CD4-positive, alpha-beta T cell treated with Interleukin-15 for 1 hour (primary cell): ENCODE measurements around the gene KCNH1.

Experiments
- DNase-seq: peaks from one replicate; pipeline ENCODE4 v3.0.0-alpha.2; 2020

KCNH1 gene

DNA sequence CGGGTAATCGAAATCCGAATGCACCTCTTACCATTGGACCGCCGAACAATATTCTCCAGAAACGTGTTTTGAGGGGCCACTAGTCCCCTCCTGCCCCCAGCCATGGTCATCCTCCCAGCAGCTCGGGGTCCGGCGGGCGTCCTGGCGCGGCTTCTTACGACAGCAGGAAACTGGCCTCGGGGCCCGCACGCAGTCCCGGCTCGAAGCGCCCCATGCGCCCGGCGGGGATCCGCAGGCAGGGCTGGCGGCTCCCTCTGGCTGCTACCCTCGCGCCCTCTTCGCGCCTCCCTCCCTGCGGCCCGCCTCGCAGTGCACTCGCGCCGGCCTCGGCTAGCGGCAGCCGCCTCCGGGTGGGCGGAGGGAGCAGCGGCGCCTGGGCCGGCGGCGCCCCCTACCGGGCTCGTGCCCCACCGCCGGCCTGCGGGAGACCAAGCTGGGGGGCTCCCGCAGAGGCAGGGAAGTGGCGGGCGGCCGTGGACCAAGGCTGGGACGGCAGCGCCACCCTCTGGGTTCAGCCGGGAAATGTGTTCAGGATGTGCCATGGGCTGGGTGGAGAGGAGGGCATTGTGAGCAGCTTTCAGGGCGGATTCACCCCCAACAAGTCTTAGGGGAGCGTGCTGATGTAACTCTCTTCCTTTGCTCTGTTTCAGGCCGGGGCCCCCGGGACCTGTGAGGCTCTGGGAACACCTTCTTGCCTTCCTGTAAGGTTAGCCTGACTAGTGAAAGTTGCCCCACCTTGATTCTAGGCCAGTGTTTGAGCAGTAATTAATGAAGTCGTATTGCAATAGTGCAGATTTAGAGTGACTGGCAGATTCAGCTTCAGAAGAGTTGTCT lies at the start of gene KCNH1:
Gene KCNH1 (minus strand): TSS at position 313 of the 834 bp plus-strand sequence. CDS start 203 bp downstream, at position 110.
- DNase-seq, result peak; percentile 74

DNA sequence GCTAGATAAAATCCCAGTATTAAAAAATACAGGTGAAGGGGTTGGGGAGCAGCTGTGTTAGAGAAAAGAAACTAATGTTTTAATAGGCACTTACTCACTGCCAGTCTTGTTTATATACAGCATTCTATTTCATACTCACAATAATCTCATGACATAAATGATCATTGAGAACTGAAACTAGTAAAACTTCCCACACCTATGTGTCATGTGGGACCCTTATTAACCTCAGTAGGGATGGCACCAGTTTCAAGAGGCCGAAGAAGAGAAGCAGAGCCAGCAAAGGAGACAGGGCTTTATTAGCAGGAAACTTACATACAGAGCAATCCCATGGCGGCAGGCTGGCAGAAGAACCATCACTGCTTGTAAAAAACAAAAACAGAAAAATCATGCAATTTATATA lies 48.8 kb upstream of the KCNH1 start:
- DNase-seq, result no peak

- DNase-seq, result no peak
These were observed 40.4 kb upstream of the KCNH1 start for GRCh38 chr1:211174375-211174774.

- no peak for DNase-seq
These were observed 38.7 kb upstream of the KCNH1 start for GRCh38 chr1:211172657-211173056.

DNA sequence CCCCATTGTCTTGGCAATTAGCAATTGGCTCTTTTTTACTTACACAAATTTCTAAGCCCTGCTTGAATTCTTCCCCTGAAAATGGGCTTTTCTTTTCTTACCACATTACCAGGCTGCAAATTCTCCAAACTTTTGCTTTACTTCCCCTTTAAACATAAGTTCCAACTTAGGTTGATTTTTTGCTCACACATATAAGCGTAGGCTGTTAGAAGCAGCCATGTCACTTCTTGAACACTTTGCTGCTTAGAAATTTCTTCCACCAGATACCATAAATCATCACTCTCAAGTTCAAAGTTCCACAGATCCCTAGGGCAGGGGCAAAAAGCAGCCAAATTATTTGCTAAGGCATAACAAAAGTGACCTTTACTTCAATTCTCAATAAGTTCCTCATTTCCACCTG lies 35.4 kb upstream of the KCNH1 start:
- no peak for DNase-seq

GRCh38 chr1:211158866-211159265 lies 24.9 kb upstream of the KCNH1 start:
- no peak for DNase-seq

DNA sequence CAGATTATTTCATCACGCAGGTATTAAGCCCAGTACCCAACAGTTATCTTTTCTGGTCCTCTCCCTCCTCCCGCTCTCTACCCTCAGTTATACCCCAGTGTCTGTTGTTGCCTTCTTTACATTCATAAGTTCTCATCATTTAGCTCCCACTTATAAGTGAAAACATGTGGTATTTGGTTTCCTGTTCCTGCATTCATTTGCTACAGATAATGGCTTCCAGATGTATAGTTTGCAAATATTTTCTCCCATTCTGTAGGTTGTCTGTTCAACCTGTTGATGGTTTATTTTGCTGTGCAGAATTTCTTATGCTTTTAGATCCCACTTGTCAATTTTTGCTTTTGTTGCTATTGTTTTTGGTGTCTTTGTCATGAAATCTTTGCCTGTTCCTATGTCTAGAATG lies 21.1 kb upstream of the KCNH1 start:
- no peak for DNase-seq

DNA sequence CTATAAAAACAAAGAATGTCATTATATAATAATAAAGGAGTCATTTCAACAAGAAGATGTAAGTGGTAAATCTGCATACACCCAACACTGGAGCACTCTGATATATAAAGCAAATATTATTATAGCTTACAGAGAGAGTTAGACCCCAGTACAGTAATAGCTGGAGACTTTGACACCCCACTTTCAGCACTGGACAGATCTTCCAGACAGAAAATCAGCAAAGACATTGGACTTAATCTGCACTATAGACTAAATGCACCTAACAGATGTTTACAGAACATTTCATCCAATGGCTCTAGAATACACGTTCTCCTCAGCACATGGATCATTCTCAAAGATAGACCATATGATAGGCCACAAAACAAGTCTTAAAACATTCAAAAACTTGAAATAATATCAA lies 20.0 kb upstream of the KCNH1 start:
- DNase-seq, result no peak

DNA sequence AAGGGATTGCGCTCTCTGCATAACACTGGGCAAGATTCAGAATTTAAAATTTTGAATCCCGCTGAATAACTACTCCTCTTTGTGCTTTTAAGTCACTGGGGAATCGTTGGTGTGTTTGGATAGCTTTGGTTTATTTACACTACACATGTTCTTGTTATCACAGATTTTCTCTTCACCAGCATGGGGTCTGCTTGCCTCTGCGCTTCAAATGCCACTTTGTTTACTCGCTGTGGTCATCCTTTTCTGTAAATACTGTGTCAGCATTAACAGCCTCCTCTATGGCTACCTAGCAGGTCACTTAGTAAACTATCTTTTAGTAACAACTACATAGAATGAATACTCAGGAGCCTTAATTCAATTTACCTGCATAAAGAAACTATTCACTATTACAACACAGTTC lies 14.4 kb upstream of the KCNH1 start:
- DNase-seq, result no peak

GRCh38 chr1:211145944-211146343 lies 12.0 kb upstream of the KCNH1 start:
- DNase-seq, result no peak

DNA sequence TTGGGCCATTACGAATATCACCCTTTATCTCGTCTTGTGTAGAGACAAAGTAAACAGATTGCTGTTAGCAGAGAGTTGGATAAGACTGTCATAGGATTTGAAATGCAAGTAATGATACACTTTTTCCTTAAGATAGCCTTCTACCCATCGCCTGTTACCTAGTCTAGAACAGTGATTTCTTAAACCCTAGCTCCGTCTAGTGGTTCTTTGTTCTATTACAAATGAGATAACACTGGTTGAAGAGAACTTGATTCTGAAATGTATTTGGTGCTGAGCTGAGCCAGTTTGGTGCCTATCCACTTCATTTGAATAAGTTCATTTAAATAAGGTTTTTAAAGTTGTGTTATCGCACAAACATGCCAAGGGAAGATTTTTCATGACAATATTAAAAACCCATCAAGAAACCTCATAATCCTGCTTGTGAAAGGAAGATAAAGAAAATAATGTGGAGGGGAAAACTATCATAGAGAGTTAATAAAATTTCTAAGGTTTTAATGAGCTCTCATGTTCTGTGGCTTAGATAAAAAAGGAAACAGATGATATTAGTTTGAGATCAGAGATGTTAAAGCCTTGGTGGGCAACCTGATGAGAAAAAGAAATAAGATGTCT lies 1.5 kb upstream of the KCNH1 start:
- no peak for DNase-seq

- no peak for DNase-seq
These were observed 534 bp downstream of the KCNH1 start for GRCh38 chr1:211133393-211133835.

- no peak for DNase-seq
These were observed 1.1 kb downstream of the KCNH1 start for GRCh38 chr1:211132721-211133392.

DNA sequence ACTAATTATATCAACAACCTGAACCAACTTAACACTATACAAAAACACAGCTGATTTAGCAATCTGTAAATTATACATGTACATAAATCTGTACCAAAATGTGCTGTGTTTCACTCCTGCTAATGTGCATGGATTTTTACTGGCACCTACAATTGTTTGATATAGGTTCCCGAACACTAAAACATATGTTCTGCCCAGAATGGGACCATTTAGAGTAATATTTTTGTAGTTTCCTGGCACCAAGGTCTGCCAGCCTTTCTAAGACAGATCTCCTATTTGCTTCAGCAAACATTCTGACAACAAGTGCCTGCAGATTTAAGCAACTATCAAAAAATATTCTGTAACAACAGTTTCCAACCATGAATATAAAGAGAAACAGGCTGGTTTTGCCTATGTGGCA lies 4.2 kb downstream of the KCNH1 start:
- no peak for DNase-seq

- DNase-seq, result no peak
These were observed 6.8 kb downstream of the KCNH1 start for GRCh38 chr1:211127166-211127565.

DNA sequence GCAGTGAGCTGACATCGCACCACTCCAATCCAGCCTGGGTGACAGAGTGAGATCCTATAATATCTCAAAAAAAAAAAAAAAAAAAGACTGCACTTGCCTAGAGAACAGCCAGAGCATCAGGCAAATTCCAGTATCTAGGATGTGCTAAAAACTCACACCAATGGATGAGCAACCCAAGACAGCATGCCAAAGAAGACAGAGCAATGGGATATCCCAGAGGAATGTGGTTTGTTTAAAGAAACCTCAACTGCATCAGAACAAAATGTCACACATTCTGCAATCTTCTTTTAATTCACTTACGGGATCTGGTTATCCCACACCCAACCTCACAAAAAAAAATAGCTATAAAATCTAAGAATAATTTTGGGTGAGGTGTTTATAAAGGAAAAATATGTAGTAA lies 7.3 kb downstream of the KCNH1 start:
- DNase-seq, result no peak

DNA sequence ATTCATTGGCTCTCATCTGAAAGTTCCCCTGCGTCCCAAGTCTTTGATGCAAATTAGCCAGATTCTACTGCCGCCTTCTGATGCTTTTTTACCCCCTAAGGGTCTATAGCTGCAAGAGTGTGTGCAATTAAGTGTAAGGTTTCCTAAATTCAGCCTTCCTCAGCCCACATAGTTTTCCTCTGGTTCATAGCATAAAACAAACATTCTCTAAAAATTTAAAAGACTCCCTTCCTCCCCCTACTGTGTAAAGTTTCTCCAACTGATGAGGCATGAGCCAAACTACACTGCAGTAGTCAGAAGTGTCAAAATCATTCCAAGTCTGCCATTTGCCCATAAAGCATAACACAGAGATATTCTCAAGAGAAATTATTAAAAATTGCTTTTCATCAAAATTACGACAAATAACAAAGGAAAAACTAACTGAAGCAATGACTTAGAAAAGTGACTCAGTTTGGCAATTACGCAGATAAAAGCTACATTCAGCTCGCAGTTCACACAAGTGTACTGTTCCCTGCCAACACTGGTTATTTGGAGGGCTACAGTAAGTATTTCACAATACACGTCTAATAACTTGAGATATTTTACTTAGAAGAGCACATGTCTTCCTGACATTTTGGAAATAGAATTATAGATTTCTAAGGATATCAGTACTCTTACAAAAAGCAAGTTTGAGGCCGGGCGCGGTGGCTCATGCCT lies 15.4 kb downstream of the KCNH1 start:
- DNase-seq, result no peak

- DNase-seq, result no peak
These were observed 19.5 kb downstream of the KCNH1 start for GRCh38 chr1:211114446-211114845.

- no peak for DNase-seq
These were observed 20.4 kb downstream of the KCNH1 start for GRCh38 chr1:211113566-211113965.

GRCh38 chr1:211111351-211111750 lies 22.6 kb downstream of the KCNH1 start:
- no peak for DNase-seq

DNA sequence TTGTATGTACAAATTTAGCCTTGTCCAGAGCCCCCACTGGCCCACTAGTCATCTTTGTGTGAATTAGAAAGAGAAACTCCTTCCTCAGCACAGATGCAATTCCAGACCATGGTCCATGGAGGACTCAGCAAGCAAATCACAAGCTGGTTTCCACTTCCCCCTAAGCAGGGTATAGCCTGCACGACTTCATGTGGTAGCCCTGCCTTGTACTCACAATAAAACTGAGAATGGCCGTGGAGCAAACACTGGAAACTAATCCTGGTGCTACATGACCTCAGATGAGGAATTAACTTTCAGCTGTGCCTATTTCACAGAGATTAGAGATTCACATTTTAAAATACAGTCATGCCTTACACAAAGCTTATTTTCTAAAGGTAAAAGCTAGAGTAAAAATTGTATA lies 32.5 kb downstream of the KCNH1 start:
- no peak for DNase-seq

- DNase-seq, result no peak
These were observed 34.6 kb downstream of the KCNH1 start for GRCh38 chr1:211099393-211099792.

DNA sequence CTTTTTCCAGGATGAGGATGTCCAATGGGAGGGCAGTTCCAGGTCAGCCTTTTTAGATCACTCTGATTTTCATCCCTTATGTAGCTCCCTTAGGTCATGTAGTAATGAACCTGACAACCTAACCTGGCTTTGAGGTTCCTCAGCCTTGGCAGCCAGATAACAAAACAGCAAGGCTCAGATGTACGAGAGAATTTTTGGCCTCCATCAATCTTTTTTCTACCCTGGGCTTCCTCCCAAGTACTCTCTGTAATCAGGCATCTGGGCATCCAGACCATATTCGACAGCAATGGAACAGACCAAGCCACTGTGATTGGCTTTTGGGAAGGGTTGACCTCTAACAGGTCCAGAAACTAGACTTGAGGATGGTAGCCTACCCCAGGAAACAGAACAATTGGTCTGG lies 38.6 kb downstream of the KCNH1 start:
- no peak for DNase-seq
